HCT116 (cell line): ENCODE data around the gene LTC4S.

Experiments
- ATF3 ChIP-seq: IDR thresholded peaks from 2 replicates; pipeline ENCODE4 v1.6.1; 2012
- CEBPB ChIP-seq: IDR thresholded peaks from 2 replicates; pipeline ENCODE4 v1.6.1; 2012; ENCODE audit warnings: low read depth
- CTCF ChIP-seq, 3 experiments: fragments of 200-600 bp in 1 of 3; sonication (generic) in 1 of 3; IDR thresholded peaks in 2 of 3; conservative IDR thresholded peaks in 1 of 3; 2 replicates each; pipeline ENCODE4 v1.5.1; 2012 to 2017; ENCODE audit warnings: low read depth in 2 of 3, low read length in 2 of 3, antibody characterized with exemption in 1 of 3, borderline replicate concordance in 1 of 3, control low read depth in 1 of 3, mild to moderate bottlenecking in 1 of 3, mixed read lengths in 1 of 3, mixed run types in 1 of 3, moderate library complexity in 1 of 3; ENCODE audit not compliant: insufficient read depth in 1 of 3
- MAX ChIP-seq: IDR thresholded peaks from 2 replicates; pipeline ENCODE4 v1.6.1; 2012
- POLR2A ChIP-seq: IDR thresholded peaks from 2 replicates; pipeline ENCODE4 v1.7.0; 2011; ENCODE audit warnings: borderline replicate concordance; ENCODE audit not compliant: insufficient read depth, insufficient read length; ENCODE audit errors: extremely low read depth
- POLR2AphosphoS5 ChIP-seq: IDR thresholded peaks from 2 replicates; pipeline ENCODE4 v1.6.1; 2011; ENCODE audit warnings: mild to moderate bottlenecking, low read depth, low read length, moderate library complexity
- REST ChIP-seq: IDR thresholded peaks from 2 replicates; pipeline ENCODE4 v1.6.1; 2012; ENCODE audit warnings: low read depth
- SRF ChIP-seq: IDR thresholded peaks from 2 replicates; pipeline ENCODE4 v1.6.1; 2012; ENCODE audit warnings: low read depth
- YY1 ChIP-seq: IDR thresholded peaks from 2 replicates; pipeline ENCODE4 v1.6.1; 2011; ENCODE audit warnings: low read length, low read depth, moderate library complexity, mild to moderate bottlenecking; ENCODE audit not compliant: insufficient replicate concordance; ENCODE audit errors: extremely low read depth
- ZBTB33 ChIP-seq: IDR thresholded peaks from 2 replicates; pipeline ENCODE4 v1.6.1; 2011; ENCODE audit warnings: mild to moderate bottlenecking, low read length, moderate library complexity; ENCODE audit not compliant: insufficient replicate concordance; ENCODE audit errors: extremely low read depth

- TF ChIP-seq CEBPB: no peak
- TF ChIP-seq YY1: no peak
- no peak for TF ChIP-seq CTCF (IDR thresholded peaks at IDR 0.05 in 2 of 3, conservative IDR thresholded peaks at IDR 0.05 in 1 of 3; ENCODE audit: borderline replicate concordance in 1 of 3, insufficient read depth in 1 of 3, low read depth in 2 of 3, low read length in 2 of 3)
- TF ChIP-seq ZBTB33: no peak
- TF ChIP-seq MAX: no peak
- no peak for TF ChIP-seq POLR2AphosphoS5
- TF ChIP-seq ATF3: no peak
- no peak for TF ChIP-seq SRF
- no peak for TF ChIP-seq REST
- no peak for TF ChIP-seq POLR2A
Observed at GRCh38 chr5:179803651-179804554, 10.1 kb downstream of the LTC4S start.
